Kidney capillary endothelial cell (primary cell): ENCODE measurements around the gene CCR6.
"Not testable (repeated sequence)": the region's sequence is repeated elsewhere in the genome, so short reads cannot be mapped to it uniquely, and the experiment has no call there.

Source experiments
- DNase-seq: peaks from one replicate; pipeline ENCODE4 v3.0.0-alpha.2; 2018; ENCODE audit warnings: low spot score

Gene CCR6

GRCh38 chr6:167172011-167172410 lies 49.1 kb downstream of the CCR6 start:
- DNase-seq = not testable (repeated sequence)

DNA sequence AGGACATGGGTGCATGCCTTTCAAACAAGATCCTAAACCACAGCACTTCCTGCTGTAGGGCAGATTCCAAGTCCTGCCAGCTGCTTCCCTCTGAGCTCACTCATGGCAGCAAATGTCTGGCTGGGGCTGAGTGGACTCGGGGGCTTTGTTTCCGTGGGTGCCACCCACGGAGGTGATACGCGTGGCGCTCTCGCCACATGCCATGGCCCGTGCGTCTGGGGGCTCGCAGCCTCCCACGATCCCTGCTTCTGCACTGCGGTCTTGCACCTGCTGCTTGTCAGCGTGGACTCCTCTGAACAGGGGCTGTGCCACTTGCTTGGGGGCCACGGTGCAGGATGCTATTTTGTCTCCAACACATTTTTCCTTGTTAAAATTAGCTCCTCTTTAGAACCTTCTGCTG lies 54.4 kb downstream of the CCR6 start:
- DNase-seq = not testable (repeated sequence)

DNA sequence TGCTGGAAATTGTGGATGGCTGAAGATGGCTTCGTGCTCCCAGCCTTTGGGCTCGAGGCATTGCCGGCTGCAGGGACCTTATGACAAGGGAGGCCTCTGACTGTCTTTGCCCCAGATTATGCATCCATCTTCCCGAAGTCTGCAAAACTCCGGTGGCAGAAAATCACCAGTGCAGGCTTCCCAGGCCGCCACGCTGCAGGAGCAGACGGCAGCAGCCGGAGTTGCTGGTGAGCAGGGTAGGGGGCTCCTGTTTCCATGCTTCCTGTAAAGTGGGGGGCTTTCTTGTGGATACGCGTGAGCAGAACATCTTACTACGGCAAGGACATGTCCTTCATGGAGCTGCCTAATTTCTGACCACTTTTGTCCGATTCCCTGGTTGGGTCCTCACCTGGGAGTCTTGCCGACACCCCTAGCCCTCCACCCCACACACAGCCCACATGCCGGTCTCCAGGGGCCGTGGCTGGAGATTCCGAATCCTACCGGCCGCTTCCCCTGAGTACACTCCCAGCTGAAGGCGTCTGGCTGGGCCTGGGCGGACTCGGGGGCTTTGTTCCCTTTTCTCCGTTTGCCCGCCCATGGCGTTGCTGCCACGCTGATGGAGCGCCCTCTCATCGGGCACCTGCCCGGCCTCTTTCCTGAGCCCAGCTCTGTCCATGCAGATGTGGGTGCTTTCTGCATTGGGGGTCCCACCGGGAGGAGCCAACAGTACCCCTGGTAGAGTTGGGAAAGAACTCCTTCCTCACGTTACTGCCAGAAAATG lies 56.2 kb downstream of the CCR6 start:
- not testable (repeated sequence) for DNase-seq

DNA sequence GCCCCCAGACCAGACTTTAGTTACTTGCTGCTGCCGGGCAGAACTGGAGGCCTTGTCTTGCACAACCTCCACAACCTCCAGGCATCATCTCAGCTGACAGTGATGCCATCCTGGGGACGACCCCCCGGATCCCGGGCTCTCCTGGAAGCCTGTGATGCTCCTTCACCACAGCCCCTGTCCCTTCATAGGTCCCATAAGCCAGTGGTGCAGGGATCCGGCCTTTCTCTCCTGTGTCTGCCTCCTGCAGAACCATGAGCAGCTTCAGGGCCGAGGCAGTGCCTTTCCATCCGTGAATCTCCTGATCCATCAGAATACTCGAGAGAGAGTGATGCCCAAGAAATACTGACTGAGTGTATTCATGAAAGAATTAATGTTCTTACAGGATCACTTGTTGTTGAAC lies 57.2 kb downstream of the CCR6 start:
- not testable (repeated sequence) for DNase-seq

- not testable (repeated sequence) for DNase-seq
Observed at GRCh38 chr6:167181351-167181750, 58.5 kb downstream of the CCR6 start.

DNA sequence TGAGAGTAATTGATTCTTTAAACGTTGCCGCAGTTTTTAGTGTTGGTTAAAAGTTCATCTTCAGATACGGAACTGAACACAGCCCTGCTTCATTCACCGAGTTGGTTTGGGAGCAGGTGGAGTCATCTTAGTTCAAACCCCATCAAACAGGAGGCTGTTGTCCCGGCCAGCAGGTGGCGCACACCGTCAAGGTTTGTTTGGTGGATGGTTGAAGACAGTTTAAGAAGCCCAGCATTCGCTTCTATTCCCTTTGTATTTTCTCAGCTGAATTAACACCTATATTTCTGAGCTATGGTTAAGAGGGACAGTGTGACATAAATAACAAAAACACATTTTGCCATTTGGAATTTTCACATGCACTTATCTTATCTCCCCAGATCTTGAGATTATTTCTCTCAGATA lies 60.0 kb downstream of the CCR6 start:
- DNase-seq = not testable (repeated sequence)

DNA sequence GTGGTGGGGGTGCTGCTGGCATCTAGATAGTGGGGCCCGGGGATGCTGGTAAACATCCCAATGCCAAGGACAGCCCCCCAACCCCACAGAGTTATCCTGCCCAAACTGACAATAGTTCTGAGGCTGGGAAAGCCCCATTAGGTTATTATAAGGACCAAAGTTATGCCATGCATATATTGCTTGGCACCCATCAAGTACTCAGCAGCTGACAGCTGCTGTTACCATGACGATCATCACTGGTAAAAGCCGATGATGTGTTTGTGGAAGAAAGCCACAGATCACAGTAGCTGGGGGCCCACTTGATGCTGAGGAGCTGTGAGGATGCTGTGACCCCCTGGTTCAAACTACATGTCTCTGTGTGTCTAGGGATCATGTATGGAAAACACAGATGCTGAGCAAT lies 62.2 kb downstream of the CCR6 start:
- not testable (repeated sequence) for DNase-seq

- DNase-seq = not testable (repeated sequence)
Observed at GRCh38 chr6:167187275-167187674, 64.4 kb downstream of the CCR6 start.
